SK-N-SH (cell line): ENCODE data around the gene NLK. TPM values are rescaled to one million over a fixed set of nuclear protein-coding genes. Genes with fewer than 3 reads are reported as not detected.

ENCODE experiments used
- CTCF ChIA-PET: fragments of 300-600, 350-600 bp; formaldehyde crosslinking; extraction: SDS; loops from one replicate; lab custom pipeline; 2021; lab: Yijun Ruan, JAX
- POLR2A ChIA-PET: fragments of 350-600 bp; sonication (Branson Sonifier 250); formaldehyde crosslinking; extraction: SDS; loops from one replicate; lab custom pipeline; 2020; ENCODE audit warnings: antibody characterized with exemption, inconsistent platforms; lab: Yijun Ruan, JAX
- DNase-seq: peaks from one replicate; pipeline ENCODE4 v3.0.0; 2012
- H2AFZ ChIP-seq: fragments of 200-600 bp; sonication (generic); 2 replicates; pipeline ENCODE4 v1.8.1; 2016; ENCODE audit warnings: antibody characterized with exemption, mild to moderate bottlenecking, low read depth
- H3F3A ChIP-seq: fragments of 200-600 bp; sonication (generic); replicated peaks from 2 replicates; pipeline ENCODE3; 2016; ENCODE audit warnings: antibody characterized with exemption, mild to moderate bottlenecking; ENCODE audit not compliant: insufficient read depth
- H3K27ac ChIP-seq, 2 experiments: fragments of 200-500 bp in 1 of 2; fragments of 200-600 bp in 1 of 2; sonication (Bioruptor generic) in 1 of 2; sonication (generic), shearing (Covaris generic) in 1 of 2; 2 replicates each; pipeline versions ENCODE4 v1.5.1 to v1.6.1; 2014 to 2016; ENCODE audit warnings: low read depth in 2 of 2, inconsistent platforms in 1 of 2, low read length in 1 of 2, mild to moderate bottlenecking in 1 of 2, mixed read lengths in 1 of 2
- H3K27me3 ChIP-seq: fragments of 200-600 bp; sonication (generic), shearing (Covaris generic); 2 replicates; pipeline ENCODE4 v1.6.1; 2016; ENCODE audit warnings: mixed run types; ENCODE audit not compliant: insufficient read depth
- H3K36me3 ChIP-seq, 2 experiments: fragments of 200-500 bp in 1 of 2; fragments of 200-600 bp in 1 of 2; sonication (Bioruptor generic) in 1 of 2; sonication (generic) in 1 of 2; replicated peaks in 1 of 2; 2 replicates each; pipeline versions ENCODE3 to v1.5.1; 2014 to 2016; ENCODE audit warnings: low read length in 1 of 2, mild to moderate bottlenecking in 1 of 2; ENCODE audit not compliant: insufficient read depth in 2 of 2, control insufficient read depth in 1 of 2
- H3K4me1 ChIP-seq, 2 experiments: fragments of 200-500 bp in 1 of 2; fragments of 200-600 bp in 1 of 2; sonication (Bioruptor generic) in 1 of 2; sonication (generic), shearing (Covaris generic) in 1 of 2; 2 replicates each; pipeline versions ENCODE4 v1.5.1 to v1.6.1; 2014 to 2016; ENCODE audit warnings: low read depth in 1 of 2, low read length in 1 of 2, mixed run types in 1 of 2; ENCODE audit not compliant: insufficient read depth in 2 of 2, control insufficient read depth in 1 of 2
- H3K4me2 ChIP-seq: fragments of 200-600 bp; sonication (generic), shearing (Covaris generic); 2 replicates; pipeline ENCODE4 v1.6.1; 2017; ENCODE audit warnings: mixed run types
- H3K4me3 ChIP-seq, 2 experiments: fragments of 200-500 bp in 1 of 2; fragments of 200-600 bp in 1 of 2; sonication (Bioruptor generic) in 1 of 2; sonication (generic), shearing (Covaris generic) in 1 of 2; 2 replicates each; pipeline versions ENCODE4 v1.5.1 to v1.8.1; 2014 to 2016; ENCODE audit warnings: low read depth in 2 of 2, inconsistent platforms in 1 of 2, low read length in 1 of 2, mild to moderate bottlenecking in 1 of 2, mixed read lengths in 1 of 2, moderate library complexity in 1 of 2
- H3K79me2 ChIP-seq: fragments of 200-600 bp; sonication (generic); 2 replicates; pipeline ENCODE4 v1.8.1; 2017; ENCODE audit warnings: mild to moderate bottlenecking; ENCODE audit not compliant: insufficient read depth
- H3K9ac ChIP-seq: fragments of 200-600 bp; sonication (generic); 2 replicates; pipeline ENCODE4 v1.6.1; 2017; ENCODE audit warnings: mixed run types
- H3K9me2 ChIP-seq: fragments of 200-600 bp; sonication (generic); 2 replicates; pipeline ENCODE4 v1.6.1; 2017; ENCODE audit warnings: mixed run types
- H3K9me3 ChIP-seq: fragments of 200-600 bp; sonication (generic); 2 replicates; pipeline ENCODE4 v1.6.1; 2017; ENCODE audit warnings: mixed run types, mild to moderate bottlenecking, moderate library complexity
- H4K20me1 ChIP-seq: fragments of 200-600 bp; sonication (generic); 2 replicates; pipeline ENCODE4 v1.6.1; 2017; ENCODE audit warnings: mild to moderate bottlenecking, mixed run types; ENCODE audit not compliant: insufficient read depth
- CTCF ChIP-seq: fragments of 200-600 bp; sonication (generic); IDR thresholded peaks from 2 replicates; pipeline ENCODE4 v1.6.1; 2017; ENCODE audit warnings: antibody characterized with exemption, mild to moderate bottlenecking, moderate library complexity
- FOSL2 ChIP-seq: IDR thresholded peaks from 2 replicates; pipeline ENCODE4 v1.4.0; 2012; ENCODE audit warnings: low read depth, mild to moderate bottlenecking, moderate library complexity, borderline replicate concordance
- FOXJ3 ChIP-seq: sonication (generic); formaldehyde crosslinking; IDR thresholded peaks from 2 replicates; pipeline ENCODE4 v1.5.1; 2020; ENCODE audit warnings: mild to moderate bottlenecking, missing genetic modification reagents
- FOXM1 ChIP-seq: IDR thresholded peaks from 2 replicates; pipeline ENCODE4 v1.4.0; 2012; ENCODE audit warnings: low read depth, mild to moderate bottlenecking
- GATA2 ChIP-seq: sonication (generic); formaldehyde crosslinking; IDR thresholded peaks from 2 replicates; pipeline ENCODE4 v1.5.0; 2020; ENCODE audit warnings: mild to moderate bottlenecking, missing genetic modification reagents
- JUND ChIP-seq: IDR thresholded peaks from 2 replicates; pipeline ENCODE4 v1.4.0; 2012
- MEF2A ChIP-seq: IDR thresholded peaks from 2 replicates; pipeline ENCODE4 v1.4.0; 2012; ENCODE audit warnings: low read depth, borderline replicate concordance
- NFIC ChIP-seq: IDR thresholded peaks from 2 replicates; pipeline ENCODE4 v1.4.0; 2012; ENCODE audit warnings: borderline replicate concordance
- NRF1 ChIP-seq: IDR thresholded peaks from 2 replicates; pipeline ENCODE4 v1.6.1; 2012; ENCODE audit warnings: low read depth, mild to moderate bottlenecking, low read length
- POLR2AphosphoS5 ChIP-seq: IDR thresholded peaks from 2 replicates; pipeline ENCODE4 v1.6.1; 2012; ENCODE audit warnings: low read depth, low read length
- RAD21 ChIP-seq: IDR thresholded peaks from 2 replicates; pipeline ENCODE4 v1.6.1; 2012; ENCODE audit warnings: mild to moderate bottlenecking, low read length
- RCOR1 ChIP-seq: fragments of 150-350 bp; IDR thresholded peaks from 2 replicates; pipeline ENCODE4 v1.6.1; 2017; ENCODE audit warnings: antibody characterized with exemption, low read length
- REST ChIP-seq: IDR thresholded peaks from 2 replicates; pipeline ENCODE4 v1.6.1; 2012; ENCODE audit warnings: mild to moderate bottlenecking, low read depth, low read length, moderate library complexity
- SIN3A ChIP-seq: IDR thresholded peaks from 2 replicates; pipeline ENCODE4 v1.6.1; 2012; ENCODE audit warnings: low read depth, mild to moderate bottlenecking, low read length, moderate library complexity, borderline replicate concordance
- SMC3 ChIP-seq: IDR thresholded peaks from 2 replicates; pipeline ENCODE4 v1.6.1; 2012; ENCODE audit warnings: low read depth, low read length, improper control_type of control experiment
- TAF1 ChIP-seq: IDR thresholded peaks from 2 replicates; pipeline ENCODE4 v1.6.1; 2012; ENCODE audit warnings: low read depth, mild to moderate bottlenecking, low read length, moderate library complexity, borderline replicate concordance
- TCF12 ChIP-seq: IDR thresholded peaks from 2 replicates; pipeline ENCODE4 v1.4.0; 2012
- TEAD4 ChIP-seq: IDR thresholded peaks from 2 replicates; pipeline ENCODE4 v1.4.0; 2012; ENCODE audit warnings: mild to moderate bottlenecking, borderline replicate concordance; ENCODE audit not compliant: insufficient read depth
- WGBS: methylation state at CpG from one replicate; pipeline ENCODE4 v1.1.6; 2017; ENCODE audit warnings: low lambda C conversion rate; 5-methylcytosine and 5-hydroxymethylcytosine counted together
- polyA plus RNA-seq, 3 experiments: library from polyadenylated mRNA; depleted of rRNA; stranded (reverse); fragments of >200 nt; gene quantifications; 2 replicates each; pipeline ENCODE4 v1.2.3, GENCODE V29; 2012
- TF ChIP-seq, protein P1 (sequence below): fragments of 150-350 bp; IDR thresholded peaks from 2 replicates; pipeline ENCODE4 v1.6.1; 2016; ENCODE audit warnings: mild to moderate bottlenecking, low read depth, low read length
- TF ChIP-seq, protein P2 (sequence below): IDR thresholded peaks from 2 replicates; pipeline ENCODE4 v1.4.0; 2012; ENCODE audit warnings: low read depth

Gene NLK
- polyA plus RNA-seq, 1 of the 3 experiments (the other 2 are of a cell fraction), result 12.3 TPM

DNA sequence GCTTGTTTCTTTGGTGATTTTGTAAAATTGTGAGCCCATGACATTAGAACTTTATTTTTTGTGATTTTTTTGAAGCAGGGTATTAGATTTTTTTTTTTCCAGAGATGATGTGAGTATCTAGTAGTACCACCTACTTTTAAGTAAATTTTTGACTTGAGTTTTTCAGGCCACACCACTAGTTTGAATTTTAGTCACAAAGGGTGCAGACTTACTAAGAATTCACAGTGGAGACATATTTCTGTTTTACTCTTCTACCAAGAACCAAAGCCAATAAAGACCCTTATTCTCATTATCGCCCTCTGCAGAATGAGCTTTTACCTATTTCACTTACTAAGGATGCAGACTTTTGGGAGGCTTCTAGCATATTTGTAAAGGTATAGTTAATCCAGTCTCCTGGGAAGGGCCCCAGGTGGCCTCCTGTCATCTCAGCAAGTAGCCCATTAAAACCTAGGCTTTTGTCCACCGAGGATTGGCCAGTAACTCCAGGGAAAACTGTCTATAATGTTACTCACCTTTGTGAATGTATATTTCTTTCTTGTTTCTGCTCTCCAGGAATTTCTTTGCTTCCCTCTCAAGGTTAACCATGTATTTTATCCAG lies 30.6 kb downstream of the NLK start:
- TF ChIP-seq TEAD4, result no peak
- no peak for TF ChIP-seq TCF12
- TF ChIP-seq SMC3, result no peak
- TF ChIP-seq RCOR1, result no peak
- TF ChIP-seq, protein P1, sequence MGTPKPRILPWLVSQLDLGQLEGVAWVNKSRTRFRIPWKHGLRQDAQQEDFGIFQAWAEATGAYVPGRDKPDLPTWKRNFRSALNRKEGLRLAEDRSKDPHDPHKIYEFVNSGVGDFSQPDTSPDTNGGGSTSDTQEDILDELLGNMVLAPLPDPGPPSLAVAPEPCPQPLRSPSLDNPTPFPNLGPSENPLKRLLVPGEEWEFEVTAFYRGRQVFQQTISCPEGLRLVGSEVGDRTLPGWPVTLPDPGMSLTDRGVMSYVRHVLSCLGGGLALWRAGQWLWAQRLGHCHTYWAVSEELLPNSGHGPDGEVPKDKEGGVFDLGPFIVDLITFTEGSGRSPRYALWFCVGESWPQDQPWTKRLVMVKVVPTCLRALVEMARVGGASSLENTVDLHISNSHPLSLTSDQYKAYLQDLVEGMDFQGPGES, result no peak
- TF ChIP-seq NFIC, result no peak
- no peak for TF ChIP-seq MEF2A
- no peak for TF ChIP-seq GATA2 (CRISPR knock-in tag)
- no peak for TF ChIP-seq NRF1
- no peak for TF ChIP-seq REST
- no peak for TF ChIP-seq POLR2AphosphoS5
- TF ChIP-seq FOSL2, result no peak
- no peak for TF ChIP-seq RAD21
- TF ChIP-seq, protein P2, sequence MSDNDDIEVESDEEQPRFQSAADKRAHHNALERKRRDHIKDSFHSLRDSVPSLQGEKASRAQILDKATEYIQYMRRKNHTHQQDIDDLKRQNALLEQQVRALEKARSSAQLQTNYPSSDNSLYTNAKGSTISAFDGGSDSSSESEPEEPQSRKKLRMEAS, result no peak
- no peak for TF ChIP-seq FOXM1
- no peak for TF ChIP-seq FOXJ3 (CRISPR knock-in tag)
- TF ChIP-seq JUND, result no peak
- TF ChIP-seq SIN3A, result no peak
- TF ChIP-seq CTCF, result no peak
- TF ChIP-seq TAF1, result no peak
- Histone ChIP-seq H3K9me3 (no peaks in the 10 kb centered on the region; the same call in 1 of the 2 replicates), H2AFZ (no peak overlapping the region), H3K36me3 (peaks cover 0 to 28% of the 10 kb centered on the region in 2 experiments), H3K27ac (no peak overlapping the region), H4K20me1 (peaks cover 24% of the 10 kb centered on the region), H3K79me2 (peaks cover 100% of the 10 kb centered on the region), H3K4me3 (no peak overlapping the region), H3K27me3 (no peaks in the 10 kb centered on the region), H3K9ac (no peak overlapping the region), H3F3A (peaks cover 9% of the 10 kb centered on the region), H3K4me2 (no peak overlapping the region), H3K9me2 (no peaks in the 10 kb centered on the region), H3K4me1 (peaks cover 0 to 2% of the 10 kb centered on the region in 2 experiments; a peak in 2 of 4 replicates)
- 96% methylated on average over 2 of the region's 2 CpGs for WGBS
- POLR2A ChIA-PET, result no interaction called here
- DNase-seq, result no peak
- CTCF ChIA-PET, result no interaction called here
